ENCODE results near the gene DACT1. TPM values are rescaled to one million over a fixed set of nuclear protein-coding genes. Genes with fewer than 3 reads are reported as not detected.

The DACT1 gene
- total and polyA plus RNA-seq, 12 donors: 1.1 to 5.5 (median 2.2) TPM

GRCh38 chr14:58645641-58646040 is 7.9 kb downstream of the DACT1 start:
- Histone ChIP-seq H3K4me1 (peaks cover 0 to 6% (median 0%) of the 10 kb centered on the region in 9 donors), H3K27ac (no peak overlapping the region), H3K4me3 (no peak overlapping the region), H3K9me3 (no peaks in the 10 kb centered on the region), H3K27me3 (peaks cover 0 to 3% (median 0%) of the 10 kb centered on the region in 7 donors), H3K36me3 (peaks cover 0 to 63% (median 0%) of the 10 kb centered on the region in 9 donors)
- ATAC-seq: no peak
- no peak for DNase-seq
- WGBS, 2 donors: 96 to 98% methylated on average over 20 of the region's 20 CpGs
- intact Hi-C loops (cut with DNase I): loop anchor here in 3 of 10 donors (10.0 kb wide), 1 partner anchor 379 kb away; no protein-coding TSS in a partner anchor
- TF ChIP-seq CTCF (IDR thresholded peaks at IDR 0.05): no peak

- intact Hi-C loops (cut with DNase I): loop anchor here in 3 of 10 donors (10.0 kb wide), 1 partner anchor 378 kb away; no protein-coding TSS in a partner anchor
- H3K36me3 ChIP-seq: peaks cover 0 to 57% (median 0%) of the 10 kb centered on the region in 9 donors
- DNase-seq (no peak), ATAC-seq (no peak)
- H3K9me3 ChIP-seq: no peaks in the 10 kb centered on the region
- H3K27me3 ChIP-seq: no peaks in the 10 kb centered on the region
- no peak overlapping the region for H3K27ac ChIP-seq
- 95 to 96% methylated on average over 34 of the region's 34 CpGs for WGBS, 2 donors
- H3K4me1 ChIP-seq: peaks cover 0 to 6% (median 0%) of the 10 kb centered on the region in 9 donors
- no peak overlapping the region for H3K4me3 ChIP-seq
- TF ChIP-seq CTCF (IDR thresholded peaks at IDR 0.05): no peak
Observed at GRCh38 chr14:58646479-58646878, 8.7 kb downstream of the DACT1 start.

GRCh38 chr14:58647777-58648176 is 10.0 kb downstream of the DACT1 start:
- Histone ChIP-seq H3K9me3 (no peaks in the 10 kb centered on the region), H3K4me3 (no peak overlapping the region), H3K36me3 (peaks cover 0 to 45% (median 0%) of the 10 kb centered on the region in 9 donors), H3K27me3 (no peaks in the 10 kb centered on the region), H3K27ac (no peak overlapping the region), H3K4me1 (peaks cover 0 to 6% (median 0%) of the 10 kb centered on the region in 9 donors)
- intact Hi-C loops (cut with DNase I): loop anchor here in 3 of 10 donors (10.0 kb wide), 1 partner anchor 377 kb away; no protein-coding TSS in a partner anchor
- ATAC-seq: no peak
- 78 to 85% methylated on average over 4 of the region's 4 CpGs for WGBS, 2 donors
- TF ChIP-seq CTCF (IDR thresholded peaks at IDR 0.05): no peak
- DNase-seq: no peak

GRCh38 chr14:58650857-58651256 is 13.1 kb downstream of the DACT1 start:
- no peak overlapping the region for H3K27ac ChIP-seq
- 82 to 86% methylated on average over 2 of the region's 2 CpGs for WGBS, 2 donors
- no peak for TF ChIP-seq CTCF (IDR thresholded peaks at IDR 0.05)
- intact Hi-C loops (cut with DNase I): no loop called here
- H3K4me3 ChIP-seq: no peak overlapping the region
- no peaks in the 10 kb centered on the region for H3K4me1 ChIP-seq
- peaks cover 0 to 7% (median 0%) of the 10 kb centered on the region in 11 donors for H3K9me3 ChIP-seq
- ATAC-seq: no peak
- H3K27me3 ChIP-seq: no peaks in the 10 kb centered on the region
- peaks cover 0 to 22% (median 0%) of the 10 kb centered on the region in 9 donors for H3K36me3 ChIP-seq
- DNase-seq: no peak

Measured in heart right ventricle (tissue), 16 donors.